Adipose tissue (tissue), 3 donors: ENCODE results near the gene IL3RA. TPM values are rescaled to one million over a fixed set of nuclear protein-coding genes. Genes with fewer than 3 reads are reported as not detected.
"Not testable (repeated sequence)": the region's sequence is repeated elsewhere in the genome, so short reads cannot be mapped to it uniquely, and the experiment has no call there.

Source experiments
- H3K27ac ChIP-seq: one replicate; pipeline ENCODE4 v1.5.1; 2013; ENCODE audit warnings: low read depth, low read length
- WGBS, 3 donors: extraction: QIAGEN DNeasy Blood & Tissue Kit; methylation state at CpG; one replicate each; pipeline ENCODE4 v1.1.7; 2013; 5-methylcytosine and 5-hydroxymethylcytosine counted together
- polyA plus RNA-seq, 3 donors: library from polyadenylated mRNA; stranded (reverse); fragments of 200-250 nt; gene quantifications; one replicate each; pipeline ENCODE4 v1.2.3, GENCODE V29; 2013
- donor health status: healthy with polysubstance abuse.
- donor health status: Bipolar disorder and iron deficiency.
- donor health status: healthy.

Gene IL3RA
- polyA plus RNA-seq, 3 donors = 4.0 to 19.0 (median 18.5) TPM

DNA sequence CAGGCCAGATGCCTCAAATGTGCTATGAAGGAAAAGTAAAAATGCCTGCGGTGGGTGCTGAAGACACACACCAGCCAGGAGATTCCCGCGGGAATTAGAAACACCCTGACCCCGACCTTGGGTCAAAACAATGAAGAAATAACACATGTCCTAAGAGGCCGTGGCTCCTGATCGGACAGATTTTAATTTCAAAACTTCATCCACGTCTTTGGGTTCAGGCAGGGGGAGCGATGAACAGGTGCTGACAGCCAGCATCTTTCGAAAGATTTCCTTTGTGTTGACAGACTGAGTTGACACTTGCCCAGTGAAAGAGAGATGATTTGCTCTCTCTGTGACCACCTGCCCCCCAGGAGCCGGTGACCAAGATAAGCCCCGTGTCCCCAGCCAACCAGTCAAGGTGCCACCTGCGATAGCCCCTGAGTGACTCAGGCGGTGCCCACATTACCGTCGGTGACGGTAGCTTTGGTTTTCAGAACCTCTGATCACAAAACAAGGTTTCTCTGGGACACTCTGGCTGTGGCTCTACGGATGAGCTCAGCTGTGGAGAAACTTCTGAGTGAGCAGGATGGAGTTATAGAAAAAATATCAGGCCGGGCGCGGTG is 11.0 kb upstream of the IL3RA start:
- WGBS, 3 donors = 48 to 61% (median 54%) methylated on average over 20 of the region's 20 CpGs

DNA sequence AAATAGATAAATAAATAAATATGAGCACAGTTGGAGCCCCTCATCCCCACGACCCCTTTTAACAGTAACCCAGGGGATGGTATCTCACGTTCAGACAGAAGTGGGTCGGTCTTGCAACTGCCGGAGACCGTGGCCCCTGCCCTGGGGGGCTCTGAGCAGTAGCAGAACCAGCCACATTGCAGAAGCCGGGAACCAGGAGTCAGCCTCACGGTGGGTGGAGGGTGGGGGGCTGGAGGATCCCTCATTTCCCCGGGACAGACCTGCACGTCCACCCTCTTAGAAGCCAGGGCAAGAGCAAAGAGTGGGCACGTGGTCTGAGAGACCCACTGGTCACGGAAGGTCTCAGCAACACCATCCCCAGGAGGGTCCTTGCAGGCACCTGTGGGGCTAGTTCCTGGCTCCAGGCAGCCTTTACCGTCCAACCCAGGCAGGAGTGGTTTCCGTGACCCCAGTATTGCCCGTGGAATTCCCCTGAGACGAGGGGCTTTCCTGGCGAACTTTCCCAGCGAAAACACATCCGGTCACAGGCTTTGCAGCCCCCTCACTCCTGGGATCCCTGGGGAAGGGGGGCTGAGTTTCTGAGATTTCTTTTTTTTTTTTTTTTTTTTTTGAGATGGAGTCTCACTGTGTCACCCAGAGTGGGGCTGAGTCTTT is 8.8 kb upstream of the IL3RA start:
- no peak overlapping the region for H3K27ac ChIP-seq
- 42 to 64% (median 59%) methylated on average over 18 of the region's 18 CpGs for WGBS, 3 donors

More for the DNA sequence above, 11.0 kb upstream of the IL3RA start:
- no peak overlapping the region for H3K27ac ChIP-seq

DNA sequence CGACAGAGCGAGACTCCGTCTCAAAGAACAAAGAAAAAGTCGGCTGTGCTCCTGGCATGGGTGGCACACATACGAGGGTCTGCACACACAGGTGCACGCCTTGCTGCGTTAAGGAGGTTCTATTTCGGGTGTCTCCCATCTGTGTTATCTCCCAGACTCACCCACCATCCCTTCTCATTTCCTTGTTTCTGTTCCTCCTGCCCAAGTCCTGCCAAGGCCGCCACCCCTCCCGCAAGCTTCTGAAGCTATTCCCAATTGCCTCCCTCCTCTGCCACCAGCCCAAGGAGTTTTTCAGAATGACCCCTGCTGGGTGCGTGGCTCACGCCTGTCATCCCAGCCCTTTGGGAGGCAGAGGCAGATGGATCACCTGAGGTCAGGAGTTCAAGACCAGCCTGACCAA is 6.0 kb upstream of the IL3RA start:
- H3K27ac ChIP-seq = no peak overlapping the region
- 51 to 66% (median 65%) methylated on average over 12 of the region's 12 CpGs for WGBS, 3 donors

DNA sequence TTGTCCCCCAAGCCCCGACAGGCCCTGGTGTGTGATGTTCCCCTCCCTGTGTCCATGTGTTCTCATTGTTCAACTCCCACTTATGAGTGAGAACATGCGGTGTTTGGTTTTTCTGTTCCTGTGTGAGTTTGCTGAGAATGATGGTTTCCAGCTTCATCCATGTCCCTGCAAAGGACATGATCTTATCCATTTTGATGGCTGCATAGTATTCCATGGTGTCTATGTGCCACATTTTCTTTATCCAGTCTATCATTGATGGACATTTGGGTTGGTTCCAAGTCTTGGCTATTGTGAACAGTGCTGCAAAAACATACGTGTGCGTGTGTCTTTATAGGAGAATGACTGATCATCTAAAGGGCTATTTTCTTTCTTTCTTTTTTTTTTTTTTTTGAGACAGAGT is 4.2 kb upstream of the IL3RA start:
- H3K27ac ChIP-seq = not testable (repeated sequence)
- 82 to 90% (median 83%) methylated on average over 4 of the region's 4 CpGs for WGBS, 3 donors

DNA sequence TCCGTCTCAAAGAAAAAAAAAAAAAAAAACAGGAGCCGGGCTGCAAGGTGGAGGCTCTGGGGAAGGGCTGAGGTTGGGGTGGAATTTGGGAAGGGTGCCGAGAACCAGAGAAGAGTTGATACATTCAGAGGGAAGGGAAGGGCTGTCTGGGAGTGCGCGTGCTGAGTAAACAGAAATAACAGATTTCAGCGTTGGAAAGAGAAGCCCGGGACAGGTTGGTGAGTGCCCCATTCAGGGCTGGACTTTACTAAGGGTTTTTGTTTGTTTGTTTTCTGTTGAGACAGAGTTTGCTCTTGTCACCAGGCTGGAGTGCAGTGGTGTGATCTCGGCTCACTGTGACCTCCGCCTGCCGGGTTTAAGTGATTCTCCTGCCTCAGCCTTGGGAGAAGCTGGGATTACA is 1.7 kb upstream of the IL3RA start:
- 24 to 72% (median 70%) methylated on average over 10 of the region's 10 CpGs for WGBS, 3 donors
- no peak overlapping the region for H3K27ac ChIP-seq

DNA sequence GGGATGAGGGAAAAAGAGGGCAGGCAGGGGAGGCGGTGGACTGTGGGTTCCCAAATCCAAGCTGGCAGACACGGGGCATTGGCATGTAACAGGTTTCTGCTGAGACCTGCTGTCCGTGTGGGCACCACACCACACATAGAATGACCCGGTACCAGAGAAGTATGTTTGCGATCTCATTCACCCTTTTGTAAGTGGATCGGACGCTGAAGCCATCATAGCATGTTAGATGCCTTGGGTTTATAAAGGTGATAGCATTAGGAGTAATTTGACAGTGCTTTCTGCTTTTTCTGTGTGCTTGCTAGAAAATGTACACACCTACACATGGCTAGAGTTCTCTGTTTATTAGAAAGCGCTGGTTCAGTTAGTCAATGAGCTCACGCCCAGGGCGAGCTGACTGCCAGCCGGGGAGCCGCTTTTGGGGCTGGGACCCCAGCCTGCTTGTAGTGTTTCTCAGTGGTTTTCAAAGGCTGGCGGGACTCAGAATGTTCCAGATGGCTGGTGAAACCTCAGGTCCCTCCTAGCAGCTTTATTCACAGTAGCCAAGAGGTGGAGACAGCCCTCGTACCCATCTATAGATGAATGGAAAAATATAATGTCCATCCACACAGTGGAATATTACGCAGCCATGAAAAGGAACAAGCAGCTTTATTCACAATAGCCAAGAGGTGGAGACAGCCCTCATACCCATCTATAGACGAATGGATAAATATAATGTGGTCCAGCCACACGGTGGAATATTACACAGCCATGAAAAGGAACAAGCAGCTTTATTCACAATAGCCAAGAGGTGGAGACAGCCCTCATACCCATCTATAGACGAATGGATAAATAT is 579 bp downstream of the IL3RA start:
- H3K27ac ChIP-seq = no peak overlapping the region
- 42 to 64% (median 45%) methylated on average over 16 to 18 of the region's 18 CpGs for WGBS, 3 donors

DNA sequence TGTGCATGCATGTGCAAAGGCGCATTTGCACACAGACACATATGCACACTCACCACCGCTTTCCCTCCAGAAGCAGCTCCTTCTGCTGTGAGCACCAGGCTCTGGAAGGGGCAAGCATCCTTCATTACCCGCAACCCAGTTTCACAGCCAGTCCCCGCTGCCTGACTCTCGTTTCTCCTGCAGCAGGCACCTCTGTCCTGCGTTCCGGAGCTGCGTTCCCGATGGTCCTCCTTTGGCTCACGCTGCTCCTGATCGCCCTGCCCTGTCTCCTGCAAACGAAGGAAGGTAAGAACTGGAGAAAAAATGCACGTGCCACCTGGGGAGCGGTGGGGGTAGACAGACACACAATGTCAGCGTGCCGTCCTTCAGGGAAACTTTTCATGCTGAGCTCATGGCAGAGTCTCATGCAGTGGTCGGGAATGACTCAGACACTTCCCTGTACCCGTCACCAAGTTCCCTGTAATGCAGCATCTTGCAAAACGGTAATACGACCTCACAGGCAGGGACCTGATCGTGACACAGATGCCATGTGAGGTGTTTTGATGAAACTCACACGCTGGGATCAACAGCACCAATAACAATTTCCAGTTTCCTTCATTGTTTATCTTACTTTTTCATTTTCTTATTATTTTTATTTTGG is 5.1 kb downstream of the IL3RA start:
- no peak overlapping the region for H3K27ac ChIP-seq
- 75 to 83% (median 77%) methylated on average over 22 of the region's 22 CpGs for WGBS, 3 donors

DNA sequence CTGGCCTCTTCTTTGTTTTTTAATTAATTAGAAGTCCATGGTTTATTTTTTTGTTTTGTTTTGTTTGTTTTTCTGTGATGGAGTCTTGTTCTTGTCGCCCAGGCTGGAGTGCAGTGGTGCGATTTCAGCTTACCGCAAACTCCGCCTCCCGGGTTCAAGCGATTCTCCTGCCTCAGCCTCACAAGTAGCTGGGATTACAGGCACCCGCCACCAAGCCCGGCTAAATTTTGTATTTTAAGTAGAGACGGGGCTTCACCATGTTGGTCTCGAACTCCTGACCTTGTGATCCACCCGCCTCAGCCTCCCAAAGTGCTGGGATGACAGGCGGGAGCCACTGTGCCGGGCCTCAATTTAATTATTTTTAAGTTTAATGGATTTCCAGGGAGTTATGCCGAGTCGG is 13.0 kb downstream of the IL3RA start:
- WGBS, 3 donors = 91 to 96% (median 96%) methylated on average over 15 of the region's 15 CpGs
- H3K27ac ChIP-seq = not testable (repeated sequence)

DNA sequence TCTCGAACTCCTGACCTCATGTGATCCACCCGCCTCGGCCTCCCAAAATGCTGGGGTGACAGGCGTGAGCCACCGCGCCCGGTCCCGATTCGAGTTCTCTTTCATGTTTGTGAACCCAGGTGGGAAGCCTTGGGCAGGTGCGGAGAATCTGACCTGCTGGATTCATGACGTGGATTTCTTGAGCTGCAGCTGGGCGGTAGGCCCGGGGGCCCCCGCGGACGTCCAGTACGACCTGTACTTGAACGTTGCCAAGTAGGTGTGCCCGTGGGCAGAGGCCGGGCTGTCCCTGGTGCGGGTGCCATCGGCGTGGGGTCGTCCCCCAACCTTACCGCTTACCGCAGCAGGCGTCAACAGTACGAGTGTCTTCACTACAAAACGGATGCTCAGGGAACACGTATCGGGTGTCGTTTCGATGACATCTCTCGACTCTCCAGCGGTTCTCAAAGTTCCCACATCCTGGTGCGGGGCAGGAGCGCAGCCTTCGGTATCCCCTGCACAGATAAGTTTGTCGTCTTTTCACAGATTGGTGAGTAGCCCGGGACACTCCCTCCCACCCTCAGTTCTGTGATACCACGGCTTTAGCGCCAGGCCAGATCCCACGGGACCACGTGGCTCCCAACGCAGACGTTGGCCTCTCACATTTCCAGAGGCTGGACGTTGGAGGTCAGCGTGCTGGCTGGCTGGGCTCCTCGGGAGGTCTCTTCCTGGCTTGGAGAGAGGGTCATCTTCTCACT is 15.6 kb downstream of the IL3RA start:
- no peak overlapping the region for H3K27ac ChIP-seq
- 91 to 93% (median 92%) methylated on average over 47 to 49 of the region's 49 CpGs for WGBS, 3 donors

DNA sequence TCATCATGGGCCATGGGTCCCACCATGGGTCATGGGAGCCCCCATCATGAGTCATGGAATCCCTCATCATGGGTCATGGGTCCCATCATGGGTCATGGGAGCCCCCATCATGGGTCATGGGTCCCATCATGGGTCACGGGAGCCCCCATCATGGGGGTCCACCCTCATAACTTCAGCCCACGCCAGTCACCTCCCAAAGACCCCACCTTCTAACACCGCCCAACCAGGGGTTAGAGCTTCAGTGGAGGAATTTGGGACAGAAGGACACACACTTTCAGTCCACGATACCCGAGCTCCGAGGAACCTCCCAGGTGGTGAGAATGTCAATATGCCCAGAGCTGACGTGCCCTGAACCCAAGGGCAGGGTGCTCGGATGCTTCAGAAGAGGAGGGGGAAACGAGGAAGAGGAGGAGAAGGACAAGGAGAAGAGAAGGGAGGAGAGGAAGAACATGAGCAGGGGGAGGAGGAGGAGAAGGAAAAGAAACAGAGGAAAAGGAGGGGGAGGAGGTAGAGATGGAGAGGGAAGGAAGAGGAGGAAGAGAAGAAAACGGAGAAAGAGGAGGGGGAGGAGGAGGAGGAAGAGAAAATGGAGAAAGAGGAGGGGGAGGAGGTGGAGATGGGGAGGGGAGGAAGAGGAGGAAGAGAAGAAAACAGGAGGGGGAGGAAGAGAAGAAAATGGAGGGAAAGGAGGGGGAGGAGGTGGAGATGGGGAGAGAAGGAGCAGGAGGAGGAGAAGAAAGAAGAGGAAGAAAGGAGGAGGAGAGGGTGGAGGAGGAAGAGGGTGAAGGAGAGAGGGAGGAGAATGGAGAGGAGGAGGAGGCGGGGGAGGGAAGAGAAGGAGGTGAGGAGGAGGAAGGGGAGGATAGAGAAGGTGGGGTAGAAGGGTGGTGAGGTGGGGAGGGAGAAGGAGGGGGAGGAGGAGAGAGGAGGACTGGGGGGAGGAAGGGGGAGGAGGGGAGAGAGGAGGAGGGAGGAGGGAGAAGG is 17.7 kb downstream of the IL3RA start:
- H3K27ac ChIP-seq = no peak overlapping the region
- 79 to 89% (median 84%) methylated on average over 11 of the region's 11 CpGs for WGBS, 3 donors

DNA sequence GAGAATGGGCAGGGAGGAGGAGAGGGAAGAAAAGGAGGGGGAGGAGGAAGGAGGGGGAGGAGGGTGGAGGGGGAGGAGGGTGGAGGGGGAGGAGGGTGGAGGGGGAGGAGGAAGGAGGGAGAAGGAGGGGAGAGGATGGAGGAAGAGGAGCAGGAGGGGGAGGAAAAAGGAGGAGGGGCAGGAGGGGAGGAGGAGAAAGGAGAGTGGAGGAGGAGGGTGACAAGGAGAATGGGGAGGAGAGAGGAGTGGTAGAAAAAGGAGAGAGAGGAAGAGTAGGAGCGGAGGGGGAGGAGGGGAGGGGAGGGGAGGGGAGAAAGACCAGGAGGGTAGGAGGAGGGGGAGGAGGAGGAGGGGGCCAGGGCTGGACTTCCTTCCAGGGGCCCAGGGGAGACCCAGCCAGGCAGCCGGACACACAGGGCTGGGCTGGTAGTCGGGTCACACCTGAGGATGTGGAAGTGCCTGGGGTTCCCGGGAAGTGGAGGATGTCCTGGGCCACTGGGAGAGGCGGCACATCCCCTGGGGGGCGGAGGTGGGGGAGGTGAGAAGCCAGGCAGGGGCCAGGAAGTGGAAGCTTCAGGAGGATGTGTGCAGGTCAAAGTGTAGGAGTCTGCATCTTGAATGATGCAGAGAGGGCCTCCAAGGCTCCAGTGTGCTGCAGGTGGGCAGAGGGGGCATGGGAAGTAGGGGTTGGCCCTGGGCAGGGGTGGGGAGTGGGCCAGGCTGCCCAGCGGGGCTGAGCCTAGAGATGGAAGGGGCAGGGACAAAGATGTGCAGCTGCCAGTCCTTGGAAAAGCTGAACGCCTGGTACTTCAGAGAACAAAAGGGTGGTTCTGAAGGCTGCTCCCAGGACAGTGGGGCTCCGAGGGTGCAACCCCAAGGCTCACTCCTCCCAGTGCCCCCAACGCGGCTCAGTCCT is 18.8 kb downstream of the IL3RA start:
- 33 to 41% (median 36%) methylated on average over 10 to 11 of the region's 11 CpGs for WGBS, 3 donors
- H3K27ac ChIP-seq = no peak overlapping the region

DNA sequence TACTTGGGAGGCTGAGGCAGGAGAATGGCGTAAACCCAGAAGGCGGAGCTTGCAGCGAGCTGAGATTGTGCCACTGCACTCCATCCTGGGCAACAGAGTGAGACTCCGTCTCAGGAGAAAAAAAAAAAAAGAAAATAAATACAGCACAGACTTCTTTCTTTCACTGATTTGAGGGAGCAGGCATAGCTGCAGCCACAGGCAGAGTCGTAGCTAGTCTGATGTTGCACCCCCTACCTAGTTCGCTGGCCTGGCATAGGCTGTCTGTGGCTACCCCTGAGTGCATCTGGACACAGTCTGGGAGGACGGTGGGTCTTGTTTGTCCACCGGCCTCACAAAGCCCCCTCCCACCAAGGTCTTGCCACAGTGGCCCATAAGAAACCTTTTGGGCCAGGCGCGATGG is 21.4 kb downstream of the IL3RA start:
- 96 to 97% (median 97%) methylated on average over 10 of the region's 10 CpGs for WGBS, 3 donors

DNA sequence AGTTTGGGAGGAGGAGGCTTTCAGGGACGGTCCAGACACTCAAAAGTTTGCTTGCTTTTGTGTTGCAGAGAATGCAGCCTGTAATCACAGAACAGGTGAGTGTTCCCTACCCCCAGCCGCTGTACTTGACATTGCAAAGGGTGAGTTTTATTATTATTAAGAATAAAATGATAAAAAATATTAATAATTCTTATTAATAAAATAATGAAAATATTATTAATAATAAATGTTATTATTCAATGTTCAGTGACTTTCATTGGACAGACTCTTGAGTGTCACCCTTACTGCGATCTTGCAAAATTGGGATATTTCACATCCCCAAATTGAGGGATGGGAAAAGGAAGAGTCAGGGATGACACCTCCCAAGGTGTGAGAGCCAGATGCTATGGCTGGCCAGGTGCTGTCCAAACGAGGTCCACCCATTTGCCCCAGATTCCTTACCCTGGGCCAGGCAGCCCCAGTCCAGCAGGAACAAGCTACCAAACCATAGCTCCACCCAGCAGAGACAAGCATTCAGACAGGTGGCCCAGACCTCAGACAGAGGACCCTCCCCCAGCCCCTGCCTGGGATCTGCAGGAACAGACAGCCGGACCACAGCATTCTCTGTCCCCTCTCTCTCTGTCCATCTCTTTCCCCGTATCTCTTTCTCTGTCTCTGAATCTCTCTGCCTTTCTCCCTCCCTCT is 22.4 kb downstream of the IL3RA start:
- no peak overlapping the region for H3K27ac ChIP-seq
- WGBS, 3 donors = 85 to 92% (median 86%) methylated on average over 6 of the region's 6 CpGs

More for the DNA sequence above, 21.4 kb downstream of the IL3RA start:
- H3K27ac ChIP-seq = no peak overlapping the region

DNA sequence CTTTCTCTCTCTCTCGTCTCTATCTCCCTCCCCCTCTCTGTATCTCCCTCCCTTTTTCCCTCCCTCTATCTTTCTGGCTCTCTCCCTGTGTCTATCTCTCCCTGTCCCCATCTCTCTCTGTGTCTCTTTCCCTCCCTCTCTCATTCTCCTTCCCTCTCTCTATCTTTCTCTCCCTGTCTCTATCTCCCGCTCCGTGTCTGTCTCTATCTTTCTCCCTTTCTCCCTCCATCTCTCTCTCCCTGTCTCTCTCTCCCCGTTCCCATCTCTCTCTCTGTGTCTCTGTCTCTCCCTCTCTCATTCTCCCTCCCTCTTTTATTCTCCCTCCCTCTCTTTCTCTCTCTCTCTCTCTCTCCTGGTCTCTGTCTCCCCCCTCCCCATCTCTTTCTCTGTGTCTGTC is 22.9 kb downstream of the IL3RA start:
- WGBS, 3 donors = 65 to 87% (median 86%) methylated on average over 4 of the region's 4 CpGs
- H3K27ac ChIP-seq = no peak overlapping the region

DNA sequence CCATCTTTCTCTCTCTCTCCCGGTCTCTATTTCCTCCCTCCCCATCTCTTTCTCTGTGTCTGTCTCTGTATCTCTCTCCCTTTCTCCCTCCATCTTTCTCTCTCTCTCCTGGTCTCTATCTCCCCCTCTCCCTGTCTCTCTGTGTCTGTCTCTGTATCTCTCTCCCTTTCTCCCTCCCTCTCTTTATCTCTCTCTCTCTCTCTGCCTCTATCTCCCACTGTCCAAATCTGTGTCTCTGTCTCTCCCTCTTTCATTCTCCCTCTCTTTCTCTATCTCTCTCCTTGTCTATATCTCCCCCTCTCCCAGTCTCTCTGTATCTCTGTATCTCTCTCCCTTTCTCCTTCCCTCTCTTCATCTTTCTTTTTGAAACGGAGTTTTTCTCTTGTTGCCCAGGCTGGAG is 23.6 kb downstream of the IL3RA start:
- no peak overlapping the region for H3K27ac ChIP-seq
- 82 to 88% (median 85%) methylated on average over 2 of the region's 2 CpGs for WGBS, 3 donors

DNA sequence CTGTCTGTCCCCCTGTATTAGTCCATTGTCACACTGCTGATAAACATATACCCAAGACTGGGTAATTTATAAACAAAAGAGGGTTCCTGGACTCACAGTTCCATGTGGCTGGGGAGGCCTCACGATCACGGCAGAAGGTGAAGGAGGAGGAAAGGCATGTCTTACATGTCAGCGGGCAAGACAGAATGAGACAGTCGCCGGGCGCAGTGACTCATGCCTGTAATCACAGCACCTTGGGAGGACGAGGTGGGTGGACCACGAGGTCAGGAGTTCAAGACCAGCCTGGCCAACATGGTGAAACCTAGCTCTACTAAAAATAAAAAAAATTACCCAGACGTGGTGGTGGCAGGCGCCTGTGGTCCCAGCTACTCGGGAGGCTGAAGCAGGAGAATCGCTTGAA is 24.7 kb downstream of the IL3RA start:
- WGBS, 3 donors = 85 to 91% (median 85%) methylated on average over 12 of the region's 12 CpGs
- H3K27ac ChIP-seq = no peak overlapping the region
